ENCODE measurements around the gene SRSF7.

- TF ChIP-seq CTCF (IDR thresholded peaks at IDR 0.05) = no peak
- no peak for TF ChIP-seq POLR2AphosphoS5 (IDR thresholded peaks at IDR 0.05)
- TF ChIP-seq EP300 (IDR thresholded peaks at IDR 0.05) = no peak
Observed at GRCh38 chr2:38744399-38744780, 6.8 kb downstream of the SRSF7 start.
